Fibroblast of mammary gland (primary cell): ENCODE results near the gene FAM227B.
"Not testable (repeated sequence)": the region's sequence is repeated elsewhere in the genome, so short reads cannot be mapped to it uniquely, and the experiment has no call there.

Experiments used
- DNase-seq: peaks from one replicate; pipeline ENCODE4 v3.0.0-alpha.2; 2010; ENCODE audit warnings: low read depth
- H3K4me3 ChIP-seq: 2 replicates; pipeline ENCODE4 v1.5.1; 2011; ENCODE audit warnings: low read depth, mild to moderate bottlenecking, low read length, moderate library complexity; ENCODE audit not compliant: control insufficient read depth
- CTCF ChIP-seq: conservative IDR thresholded peaks from 2 replicates; pipeline ENCODE4 v1.5.1; 2011; ENCODE audit warnings: low read depth, low read length, inconsistent platforms; ENCODE audit not compliant: control insufficient read depth, insufficient read depth

The FAM227B gene

GRCh38 chr15:49473031-49473430 lies 147.6 kb downstream of the FAM227B start:
- peak; percentile 47 for DNase-seq
- no peak for TF ChIP-seq CTCF

GRCh38 chr15:49472338-49472737 lies 148.3 kb downstream of the FAM227B start:
- no peak for TF ChIP-seq CTCF
- DNase-seq = no peak

More at GRCh38 chr15:49473031-49473430, 147.6 kb downstream of the FAM227B start:
- no peak overlapping the region for H3K4me3 ChIP-seq

GRCh38 chr15:49471733-49472132 lies 148.9 kb downstream of the FAM227B start:
- DNase-seq = no peak
- H3K4me3 ChIP-seq = no peak overlapping the region
- TF ChIP-seq CTCF = no peak

More at GRCh38 chr15:49472338-49472737, 148.3 kb downstream of the FAM227B start:
- no peak overlapping the region for H3K4me3 ChIP-seq

- DNase-seq, H3K4me3 ChIP-seq: not testable (repeated sequence)
- TF ChIP-seq CTCF = peak; percentile 13
Observed at GRCh38 chr15:49471248-49471647, 149.4 kb downstream of the FAM227B start.

GRCh38 chr15:49468481-49468839 lies 152.2 kb downstream of the FAM227B start:
- H3K4me3 ChIP-seq = peak overlapping the region; percentile 20
- TF ChIP-seq CTCF = no peak
- peak; percentile 74 for DNase-seq

- no peak overlapping the region for H3K4me3 ChIP-seq
- DNase-seq = no peak
- no peak for TF ChIP-seq CTCF
Observed at GRCh38 chr15:49467746-49468480, 152.7 kb downstream of the FAM227B start.
